22Rv1 (cell line): Measurements from ENCODE around the gene COBL.

ENCODE experiments used
- CTCF ChIP-seq: fragments of 450-650 bp; IDR thresholded peaks from 2 replicates; pipeline ENCODE4 v1.5.1; 2017; ENCODE audit warnings: mild to moderate bottlenecking
- ZFX ChIP-seq: fragments of 450-650 bp; IDR thresholded peaks from 2 replicates; pipeline ENCODE4 v1.6.1; 2017; ENCODE audit warnings: antibody characterized with exemption, borderline replicate concordance

- TF ChIP-seq CTCF (no peak), ZFX (no peak)
These were observed 342.8 kb downstream of the COBL start for GRCh38 chr7:50973814-50974213.
